GM19438 (cell line): ENCODE data around the gene CD200R1L.
"Not testable (repeated sequence)": the region's sequence is repeated elsewhere in the genome, so short reads cannot be mapped to it uniquely, and the experiment has no call there.

ENCODE experiments used
- ATAC-seq: cut with Tn5 transposase; IDR thresholded peaks from one replicate; pipeline ENCODE4 v1.9.1; 2021; ENCODE audit warnings: low read depth; ENCODE audit not compliant: unreplicated experiment

The CD200R1L gene

GRCh38 chr3:112846764-112847163 is at the start of gene CD200R1L:
Gene CD200R1L, minus strand, starts transcription at chr3:112846864. Its CDS starts 17,497 bp downstream, at chr3:112829367.
- ATAC-seq = no peak

GRCh38 chr3:112894258-112894657 is 47.6 kb upstream of the CD200R1L start:
- ATAC-seq = no peak

- ATAC-seq = no peak
These were observed 42.7 kb upstream of the CD200R1L start for GRCh38 chr3:112889357-112889756.

- ATAC-seq = no peak
These were observed 41.9 kb upstream of the CD200R1L start for GRCh38 chr3:112888381-112889085.

- no peak for ATAC-seq
These were observed 38.1 kb upstream of the CD200R1L start for GRCh38 chr3:112884678-112885290.

GRCh38 chr3:112881891-112882290 is 35.2 kb upstream of the CD200R1L start:
- ATAC-seq = no peak

- no peak for ATAC-seq
These were observed 28.9 kb upstream of the CD200R1L start for GRCh38 chr3:112875561-112875960.

GRCh38 chr3:112874725-112875124 is 28.1 kb upstream of the CD200R1L start:
- ATAC-seq = no peak

- no peak for ATAC-seq
These were observed 27.0 kb upstream of the CD200R1L start for GRCh38 chr3:112873632-112874031.

GRCh38 chr3:112871735-112872134 is 25.1 kb upstream of the CD200R1L start:
- no peak for ATAC-seq

GRCh38 chr3:112865757-112866156 is 19.1 kb upstream of the CD200R1L start:
- ATAC-seq = no peak

GRCh38 chr3:112860898-112861297 is 14.2 kb upstream of the CD200R1L start:
- ATAC-seq = no peak

- ATAC-seq = no peak
These were observed 11.9 kb upstream of the CD200R1L start for GRCh38 chr3:112858410-112859069.

- no peak for ATAC-seq
These were observed 10.9 kb upstream of the CD200R1L start for GRCh38 chr3:112857526-112857925.

GRCh38 chr3:112856537-112856936 is 9.9 kb upstream of the CD200R1L start:
- ATAC-seq = no peak

GRCh38 chr3:112855883-112856282 is 9.2 kb upstream of the CD200R1L start:
- no peak for ATAC-seq

GRCh38 chr3:112855074-112855473 is 8.4 kb upstream of the CD200R1L start:
- not testable (repeated sequence) for ATAC-seq

GRCh38 chr3:112848196-112848595 is 1.5 kb upstream of the CD200R1L start:
- no peak for ATAC-seq

GRCh38 chr3:112847692-112848091 is 1.0 kb upstream of the CD200R1L start:
- peak; percentile 90 for ATAC-seq

GRCh38 chr3:112845772-112846171 is 892 bp downstream of the CD200R1L start:
- ATAC-seq = no peak

GRCh38 chr3:112829046-112829445 is 17.6 kb downstream of the CD200R1L start:
- no peak for ATAC-seq
